HG02798 (cell line): Measurements from ENCODE around the gene SSTR1.

Experiments used
- ATAC-seq: cut with Tn5 transposase; IDR thresholded peaks from one replicate; pipeline ENCODE4 v1.9.1; 2021; ENCODE audit warnings: mild to moderate bottlenecking; ENCODE audit not compliant: unreplicated experiment, poor library complexity

Gene SSTR1

GRCh38 chr14:38201137-38201828 lies 6.4 kb upstream of the SSTR1 start:
- no peak for ATAC-seq

GRCh38 chr14:38202444-38203191 lies 5.1 kb upstream of the SSTR1 start:
- no peak for ATAC-seq

DNA sequence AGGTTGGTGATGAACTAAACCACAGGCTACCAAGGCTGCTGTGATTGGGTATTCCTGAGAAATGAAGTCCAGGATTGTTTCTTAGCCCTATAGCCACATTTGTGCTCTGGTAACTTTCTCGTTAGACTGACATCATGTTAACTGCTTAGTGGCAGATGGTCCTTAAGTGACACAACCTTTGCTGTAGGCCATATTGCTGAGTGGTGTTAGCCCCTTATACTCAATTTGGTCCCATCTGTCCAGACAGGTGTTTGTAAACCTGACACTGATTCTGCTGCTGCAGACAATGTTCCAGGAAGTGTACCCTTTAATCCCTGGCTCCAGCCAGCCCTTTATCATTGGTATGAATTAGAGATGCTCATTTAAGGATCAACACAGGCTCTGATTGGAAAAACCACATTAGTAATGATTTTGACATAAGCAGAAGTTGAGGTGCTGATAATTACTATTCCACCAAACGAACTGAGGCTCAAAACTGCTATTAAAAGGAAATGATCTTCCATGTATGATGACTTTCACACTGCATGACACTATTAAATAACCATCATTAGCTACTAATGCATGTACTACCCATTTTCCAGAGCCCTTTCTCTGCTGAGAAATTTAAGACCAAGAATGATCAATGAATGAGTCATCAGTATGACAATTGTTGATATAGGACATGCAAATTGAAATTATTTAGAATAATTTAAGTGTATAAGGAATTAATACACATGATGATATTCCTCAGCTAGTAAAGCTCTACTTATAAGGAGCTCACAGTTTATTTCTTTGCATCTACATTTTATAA lies 3.6 kb upstream of the SSTR1 start:
- no peak for ATAC-seq

- ATAC-seq, result no peak
Measured at GRCh38 chr14:38204719-38205115, 3.0 kb upstream of the SSTR1 start.

- ATAC-seq, result no peak
Measured at GRCh38 chr14:38205119-38205813, 2.4 kb upstream of the SSTR1 start.

DNA sequence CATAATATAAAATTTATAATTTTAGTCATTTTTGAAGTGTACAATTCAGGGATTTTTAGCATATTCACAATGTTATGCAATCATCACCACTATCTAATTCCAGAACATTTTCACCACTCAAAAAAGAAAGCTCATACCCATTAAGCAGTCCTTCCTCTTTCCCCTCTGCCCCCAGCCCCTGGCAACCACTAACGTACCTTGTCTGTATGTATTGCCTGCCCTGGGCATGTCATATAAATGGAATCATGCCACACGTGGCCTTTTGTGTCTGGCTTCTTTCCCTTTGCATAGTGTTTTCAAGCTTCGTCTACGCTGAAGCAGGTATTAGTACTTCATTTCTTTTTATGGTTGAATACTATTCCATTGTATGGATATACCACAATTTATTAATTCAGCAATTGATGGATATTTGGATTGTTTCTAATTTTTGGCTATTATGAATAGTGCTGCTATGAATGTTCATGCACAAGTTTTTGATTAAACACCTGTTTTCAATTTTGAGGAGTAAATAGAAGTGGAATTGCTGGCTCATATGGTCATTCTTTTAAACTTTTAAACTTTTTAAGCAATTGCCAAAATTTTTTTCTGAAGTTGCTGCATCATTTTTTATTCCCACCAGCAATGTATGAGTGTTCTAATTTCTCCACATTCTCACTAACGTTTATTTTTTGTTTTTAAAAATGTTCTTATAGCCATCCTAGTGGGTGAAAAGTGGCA lies 1.6 kb upstream of the SSTR1 start:
- no peak for ATAC-seq

DNA sequence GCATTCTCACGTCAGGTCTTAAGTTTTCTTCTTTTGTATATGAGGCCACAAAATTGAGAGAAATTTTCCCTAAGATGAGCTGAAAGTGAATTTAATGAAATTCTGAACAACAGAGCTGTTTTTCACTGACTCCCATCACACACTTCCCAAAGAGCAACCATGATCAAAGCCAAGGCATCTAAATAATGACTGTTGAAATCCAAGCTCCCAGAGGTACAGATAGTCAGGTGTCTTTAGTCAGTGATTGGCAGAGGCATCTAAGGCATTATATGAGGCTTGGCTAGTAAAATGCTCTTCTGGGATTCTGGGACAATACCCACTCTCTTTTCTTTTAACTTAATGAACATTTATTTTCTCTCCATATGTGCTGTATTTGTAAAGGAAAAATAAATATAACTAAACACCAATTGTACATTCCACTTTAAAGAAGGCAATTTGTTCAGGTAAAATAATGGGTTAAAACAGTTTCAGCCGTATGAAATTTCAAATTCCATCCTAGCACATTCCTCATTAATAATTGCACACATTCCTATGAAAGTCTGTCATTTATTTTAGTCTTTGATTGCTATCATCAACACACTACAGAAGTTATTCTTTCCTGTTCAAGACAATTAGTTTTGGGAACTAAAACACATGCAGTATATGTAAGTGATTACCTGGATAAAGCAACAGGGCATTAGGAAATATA lies 871 bp upstream of the SSTR1 start:
- no peak for ATAC-seq

- ATAC-seq, result no peak
Measured at GRCh38 chr14:38207377-38207735, 348 bp upstream of the SSTR1 start.

DNA sequence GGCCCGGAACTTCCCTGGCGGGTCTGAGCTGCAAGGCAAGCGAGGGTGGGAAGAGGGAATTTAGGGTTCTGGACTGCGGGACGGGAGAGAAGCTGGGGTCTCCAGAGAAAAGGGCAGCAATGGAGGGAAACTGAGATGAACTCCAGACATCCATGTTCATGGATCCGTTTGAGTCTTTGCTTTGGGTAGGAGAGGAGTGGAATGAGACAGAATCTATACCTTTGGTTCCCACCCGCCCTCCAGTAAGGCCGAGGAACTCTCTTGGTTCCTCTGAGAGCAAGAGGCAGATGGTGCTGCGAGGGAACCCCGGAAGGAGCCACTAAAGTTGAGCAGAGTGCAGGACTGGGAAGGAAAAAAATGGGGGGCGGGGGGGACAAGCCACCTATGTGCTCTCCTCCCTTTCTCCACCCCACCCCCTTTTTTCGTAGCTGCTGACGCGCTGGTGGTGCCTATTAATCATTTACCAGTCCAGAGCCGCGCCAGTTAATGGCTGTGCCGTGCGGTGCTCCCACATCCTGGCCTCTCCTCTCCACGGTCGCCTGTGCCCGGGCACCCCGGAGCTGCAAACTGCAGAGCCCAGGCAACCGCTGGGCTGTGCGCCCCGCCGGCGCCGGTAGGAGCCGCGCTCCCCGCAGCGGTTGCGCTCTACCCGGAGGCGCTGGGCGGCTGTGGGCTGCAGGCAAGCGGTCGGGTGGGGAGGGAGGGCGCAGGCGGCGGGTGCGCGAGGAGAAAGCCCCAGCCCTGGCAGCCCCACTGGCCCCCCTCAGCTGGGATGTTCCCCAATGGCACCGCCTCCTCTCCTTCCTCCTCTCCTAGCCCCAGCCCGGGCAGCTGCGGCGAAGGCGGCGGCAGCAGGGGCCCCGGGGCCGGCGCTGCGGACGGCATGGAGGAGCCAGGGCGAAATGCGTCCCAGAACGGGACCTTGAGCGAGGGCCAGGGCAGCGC lies 1.2 kb downstream of the SSTR1 start:
- no peak for ATAC-seq

DNA sequence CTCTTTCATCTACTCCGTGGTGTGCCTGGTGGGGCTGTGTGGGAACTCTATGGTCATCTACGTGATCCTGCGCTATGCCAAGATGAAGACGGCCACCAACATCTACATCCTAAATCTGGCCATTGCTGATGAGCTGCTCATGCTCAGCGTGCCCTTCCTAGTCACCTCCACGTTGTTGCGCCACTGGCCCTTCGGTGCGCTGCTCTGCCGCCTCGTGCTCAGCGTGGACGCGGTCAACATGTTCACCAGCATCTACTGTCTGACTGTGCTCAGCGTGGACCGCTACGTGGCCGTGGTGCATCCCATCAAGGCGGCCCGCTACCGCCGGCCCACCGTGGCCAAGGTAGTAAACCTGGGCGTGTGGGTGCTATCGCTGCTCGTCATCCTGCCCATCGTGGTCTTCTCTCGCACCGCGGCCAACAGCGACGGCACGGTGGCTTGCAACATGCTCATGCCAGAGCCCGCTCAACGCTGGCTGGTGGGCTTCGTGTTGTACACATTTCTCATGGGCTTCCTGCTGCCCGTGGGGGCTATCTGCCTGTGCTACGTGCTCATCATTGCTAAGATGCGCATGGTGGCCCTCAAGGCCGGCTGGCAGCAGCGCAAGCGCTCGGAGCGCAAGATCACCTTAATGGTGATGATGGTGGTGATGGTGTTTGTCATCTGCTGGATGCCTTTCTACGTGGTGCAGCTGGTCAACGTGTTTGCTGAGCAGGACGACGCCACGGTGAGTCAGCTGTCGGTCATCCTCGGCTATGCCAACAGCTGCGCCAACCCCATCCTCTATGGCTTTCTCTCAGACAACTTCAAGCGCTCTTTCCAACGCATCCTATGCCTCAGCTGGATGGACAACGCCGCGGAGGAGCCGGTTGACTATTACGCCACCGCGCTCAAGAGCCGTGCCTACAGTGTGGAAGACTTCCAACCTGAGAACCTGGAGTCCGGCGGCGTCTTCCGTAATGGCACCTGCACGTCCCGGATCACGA lies 2.2 kb downstream of the SSTR1 start:
- ATAC-seq, result no peak

DNA sequence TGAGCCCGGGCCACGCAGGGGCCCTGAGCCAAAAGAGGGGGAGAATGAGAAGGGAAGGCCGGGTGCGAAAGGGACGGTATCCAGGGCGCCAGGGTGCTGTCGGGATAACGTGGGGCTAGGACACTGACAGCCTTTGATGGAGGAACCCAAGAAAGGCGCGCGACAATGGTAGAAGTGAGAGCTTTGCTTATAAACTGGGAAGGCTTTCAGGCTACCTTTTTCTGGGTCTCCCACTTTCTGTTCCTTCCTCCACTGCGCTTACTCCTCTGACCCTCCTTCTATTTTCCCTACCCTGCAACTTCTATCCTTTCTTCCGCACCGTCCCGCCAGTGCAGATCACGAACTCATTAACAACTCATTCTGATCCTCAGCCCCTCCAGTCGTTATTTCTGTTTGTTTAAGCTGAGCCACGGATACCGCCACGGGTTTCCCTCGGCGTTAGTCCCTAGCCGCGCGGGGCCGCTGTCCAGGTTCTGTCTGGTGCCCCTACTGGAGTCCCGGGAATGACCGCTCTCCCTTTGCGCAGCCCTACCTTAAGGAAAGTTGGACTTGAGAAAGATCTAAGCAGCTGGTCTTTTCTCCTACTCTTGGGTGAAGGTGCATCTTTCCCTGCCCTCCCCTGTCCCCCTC lies 3.0 kb downstream of the SSTR1 start:
- ATAC-seq, result no peak

DNA sequence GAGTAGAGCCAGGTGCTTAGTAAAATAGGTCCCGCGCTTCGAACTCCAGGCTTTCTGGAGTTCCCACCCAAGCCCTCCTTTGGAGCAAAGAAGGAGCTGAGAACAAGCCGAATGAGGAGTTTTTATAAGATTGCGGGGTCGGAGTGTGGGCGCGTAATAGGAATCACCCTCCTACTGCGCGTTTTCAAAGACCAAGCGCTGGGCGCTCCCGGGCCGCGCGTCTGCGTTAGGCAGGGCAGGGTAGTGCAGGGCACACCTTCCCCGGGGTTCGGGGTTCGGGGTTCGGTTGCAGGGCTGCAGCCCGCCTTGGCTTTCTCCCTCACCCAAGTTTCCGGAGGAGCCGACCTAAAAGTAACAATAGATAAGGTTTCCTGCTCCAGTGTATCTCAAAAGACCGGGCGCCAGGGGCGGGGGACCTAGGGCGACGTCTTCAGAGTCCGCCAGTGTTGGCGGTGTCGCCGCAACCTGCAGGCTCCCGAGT lies 3.6 kb downstream of the SSTR1 start:
- ATAC-seq, result no peak

DNA sequence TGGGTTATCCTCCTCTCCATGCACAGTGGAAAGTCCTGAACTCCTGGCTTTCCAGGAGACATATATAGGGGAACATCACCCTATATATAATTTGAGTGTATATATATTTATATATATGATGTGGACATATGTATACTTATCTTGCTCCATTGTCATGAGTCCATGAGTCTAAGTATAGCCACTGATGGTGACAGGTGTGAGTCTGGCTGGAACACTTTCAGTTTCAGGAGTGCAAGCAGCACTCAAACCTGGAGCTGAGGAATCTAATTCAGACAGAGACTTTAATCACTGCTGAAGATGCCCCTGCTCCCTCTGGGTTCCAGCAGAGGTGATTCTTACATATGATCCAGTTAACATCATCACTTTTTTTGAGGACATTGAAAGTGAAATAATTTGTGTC lies 4.4 kb downstream of the SSTR1 start:
- ATAC-seq, result no peak

GRCh38 chr14:38213001-38213400 lies 5.3 kb downstream of the SSTR1 start:
- no peak for ATAC-seq

DNA sequence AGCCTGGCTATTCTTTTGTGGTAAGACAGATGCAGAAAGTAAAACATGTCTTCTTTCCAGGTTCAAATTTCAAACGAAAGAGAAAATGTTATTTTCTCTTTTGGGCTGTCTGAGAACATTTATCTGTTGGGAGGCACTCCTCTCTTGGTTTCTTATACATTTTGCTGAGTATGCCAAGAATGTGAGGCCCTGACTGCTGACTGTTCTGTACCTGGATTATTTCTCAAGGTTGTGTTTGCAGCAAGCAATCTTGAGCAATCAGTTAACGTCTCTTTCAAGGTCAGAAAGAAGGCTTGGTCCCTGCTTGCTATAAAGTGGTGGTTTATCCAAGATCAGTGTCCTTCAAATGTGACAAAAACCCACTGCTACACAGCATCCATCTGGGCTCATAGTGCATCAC lies 9.8 kb downstream of the SSTR1 start:
- no peak for ATAC-seq

GRCh38 chr14:38221077-38221476 lies 13.4 kb downstream of the SSTR1 start:
- no peak for ATAC-seq

GRCh38 chr14:38224338-38224737 lies 16.6 kb downstream of the SSTR1 start:
- ATAC-seq, result no peak
